ENCODE results near the gene SMPDL3A.
A peak's percentile ranks its signal among the peaks of the same experiment; 100 is the strongest.

SMPDL3A gene

DNA sequence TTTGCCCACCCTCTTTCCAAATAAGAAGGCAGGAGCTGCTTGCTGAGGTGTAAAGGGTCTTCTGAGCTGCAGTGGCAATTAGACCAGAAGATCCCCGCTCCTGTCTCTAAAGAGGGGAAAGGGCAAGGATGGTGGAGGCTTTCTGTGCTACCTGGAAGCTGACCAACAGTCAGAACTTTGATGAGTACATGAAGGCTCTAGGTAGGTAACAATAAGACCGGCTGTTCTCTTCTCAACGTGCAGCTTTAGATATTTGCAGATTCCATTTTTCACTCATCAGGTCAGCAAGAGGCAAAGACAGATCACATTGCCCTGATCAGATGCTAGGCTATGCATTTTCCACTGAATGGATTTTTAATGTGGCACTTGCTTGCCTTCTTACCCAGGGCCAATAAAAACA lies 9.4 kb upstream of the SMPDL3A start, which contains the start of gene FABP7:
FABP7 (plus strand) TSS at position 50 of the 400 bp plus-strand sequence; CDS start at position 129, 79 bp downstream.
- H3K27ac Mint-ChIP-seq = peak within 1 kb of the TSS; percentile 60
- no peaks in the 10 kb centered on the region for H3K36me3 Mint-ChIP-seq (ENCODE audit: low read depth)
- peaks cover 30% of the 10 kb centered on the region for H3K4me1 Mint-ChIP-seq
- DNase-seq = no peak
- peak within 1 kb of the TSS; percentile 64 for H3K4me3 Mint-ChIP-seq
- TF ChIP-seq, protein P1, sequence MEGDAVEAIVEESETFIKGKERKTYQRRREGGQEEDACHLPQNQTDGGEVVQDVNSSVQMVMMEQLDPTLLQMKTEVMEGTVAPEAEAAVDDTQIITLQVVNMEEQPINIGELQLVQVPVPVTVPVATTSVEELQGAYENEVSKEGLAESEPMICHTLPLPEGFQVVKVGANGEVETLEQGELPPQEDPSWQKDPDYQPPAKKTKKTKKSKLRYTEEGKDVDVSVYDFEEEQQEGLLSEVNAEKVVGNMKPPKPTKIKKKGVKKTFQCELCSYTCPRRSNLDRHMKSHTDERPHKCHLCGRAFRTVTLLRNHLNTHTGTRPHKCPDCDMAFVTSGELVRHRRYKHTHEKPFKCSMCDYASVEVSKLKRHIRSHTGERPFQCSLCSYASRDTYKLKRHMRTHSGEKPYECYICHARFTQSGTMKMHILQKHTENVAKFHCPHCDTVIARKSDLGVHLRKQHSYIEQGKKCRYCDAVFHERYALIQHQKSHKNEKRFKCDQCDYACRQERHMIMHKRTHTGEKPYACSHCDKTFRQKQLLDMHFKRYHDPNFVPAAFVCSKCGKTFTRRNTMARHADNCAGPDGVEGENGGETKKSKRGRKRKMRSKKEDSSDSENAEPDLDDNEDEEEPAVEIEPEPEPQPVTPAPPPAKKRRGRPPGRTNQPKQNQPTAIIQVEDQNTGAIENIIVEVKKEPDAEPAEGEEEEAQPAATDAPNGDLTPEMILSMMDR (IDR thresholded peaks at IDR 0.05) = no peak
- no peaks in the 10 kb centered on the region for H3K9me3 Mint-ChIP-seq
- peaks cover 10% of the 10 kb centered on the region for H3K27me3 Mint-ChIP-seq (ENCODE audit: low read depth, poor library complexity)

- no peaks in the 10 kb centered on the region for H3K36me3 Mint-ChIP-seq (ENCODE audit: low read depth)
- no peaks in the 10 kb centered on the region for H3K9me3 Mint-ChIP-seq
- TF ChIP-seq, protein P1 (IDR thresholded peaks at IDR 0.05) = no peak
- H3K27me3 Mint-ChIP-seq (ENCODE audit: low read depth, poor library complexity) = peaks cover 10% of the 10 kb centered on the region
- no peak overlapping the region for H3K27ac Mint-ChIP-seq
- peak overlapping the region; percentile 64 for H3K4me3 Mint-ChIP-seq
- DNase-seq = no peak
- peaks cover 30% of the 10 kb centered on the region for H3K4me1 Mint-ChIP-seq
Observed at GRCh38 chr6:122780114-122780513, 8.9 kb upstream of the SMPDL3A start.

DNA sequence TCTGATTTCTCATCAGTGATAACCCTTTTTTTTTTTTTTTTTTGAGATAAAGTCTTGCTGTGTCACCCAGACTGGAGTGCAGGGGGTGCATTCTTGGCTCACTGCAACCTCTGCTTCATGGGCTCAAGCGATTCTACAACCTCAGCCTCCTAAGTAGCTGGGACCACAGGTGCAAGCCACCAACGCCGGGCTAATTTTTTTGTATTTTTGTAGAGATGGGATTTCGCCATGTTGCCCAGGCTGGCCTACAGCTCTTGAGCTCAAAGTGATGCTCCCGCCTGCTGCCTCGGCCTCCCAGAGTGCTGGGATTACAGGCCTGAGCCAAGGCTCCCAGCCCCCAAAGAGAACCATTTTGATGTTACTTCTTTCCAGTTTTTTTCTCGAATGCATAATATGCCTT lies 7.3 kb upstream of the SMPDL3A start:
- DNase-seq = no peak
- H3K4me1 Mint-ChIP-seq = peaks cover 30% of the 10 kb centered on the region
- peaks cover 20% of the 10 kb centered on the region for H3K27me3 Mint-ChIP-seq (ENCODE audit: low read depth, poor library complexity)
- H3K27ac Mint-ChIP-seq = no peak overlapping the region
- no peak overlapping the region for H3K4me3 Mint-ChIP-seq
- no peaks in the 10 kb centered on the region for H3K36me3 Mint-ChIP-seq (ENCODE audit: low read depth)
- H3K9me3 Mint-ChIP-seq = no peaks in the 10 kb centered on the region
- TF ChIP-seq, protein P1 (IDR thresholded peaks at IDR 0.05) = no peak

DNA sequence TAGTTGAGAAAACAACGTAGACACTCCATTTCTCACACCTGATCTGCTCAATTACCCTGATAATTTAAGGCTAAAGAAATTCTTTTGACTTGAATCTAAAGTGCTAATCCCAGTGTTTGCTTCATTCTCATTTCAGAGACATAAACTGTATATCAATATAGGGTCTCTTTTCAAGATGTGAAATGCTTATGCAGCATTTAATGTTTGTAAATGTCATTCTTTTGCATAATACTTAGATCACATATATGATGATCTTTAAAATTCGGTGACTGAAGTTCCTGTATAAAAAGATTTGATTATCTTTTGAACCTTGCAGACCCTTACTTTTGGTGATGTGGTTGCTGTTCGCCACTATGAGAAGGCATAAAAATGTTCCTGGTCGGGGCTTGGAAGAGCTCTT lies 5.7 kb upstream of the SMPDL3A start:
- DNase-seq = no peak
- peaks cover 26% of the 10 kb centered on the region for H3K27me3 Mint-ChIP-seq (ENCODE audit: low read depth, poor library complexity)
- no peaks in the 10 kb centered on the region for H3K36me3 Mint-ChIP-seq (ENCODE audit: low read depth)
- H3K4me3 Mint-ChIP-seq = no peak overlapping the region
- H3K4me1 Mint-ChIP-seq = peaks cover 34% of the 10 kb centered on the region
- H3K9me3 Mint-ChIP-seq = no peaks in the 10 kb centered on the region
- TF ChIP-seq, protein P1 (IDR thresholded peaks at IDR 0.05) = no peak
- no peak overlapping the region for H3K27ac Mint-ChIP-seq

DNA sequence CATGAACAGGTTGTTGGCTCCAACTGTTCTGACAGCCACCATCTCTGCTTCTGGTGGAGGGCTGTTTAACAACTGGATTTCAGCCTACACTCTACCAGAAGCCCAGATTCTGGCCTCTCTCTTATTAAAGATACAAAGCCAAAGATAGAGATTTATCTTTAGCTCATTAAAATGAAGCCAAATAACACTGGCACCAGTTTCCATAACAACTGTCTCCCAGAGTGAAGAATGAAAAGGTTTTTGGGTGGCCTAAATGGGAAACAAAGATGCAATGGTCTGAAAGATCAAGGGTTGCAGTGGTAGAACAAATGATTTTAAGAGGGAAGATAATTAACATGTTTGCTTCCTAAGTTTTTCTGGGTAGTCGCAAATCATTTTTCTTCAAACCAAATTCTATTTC lies 3.2 kb upstream of the SMPDL3A start:
- TF ChIP-seq, protein P1 (IDR thresholded peaks at IDR 0.05) = no peak
- Mint-ChIP-seq H3K9me3 (no peaks in the 10 kb centered on the region), H3K4me1 (peaks cover 34% of the 10 kb centered on the region), H3K27ac (no peak overlapping the region), H3K4me3 (no peak overlapping the region), H3K36me3 (ENCODE audit: low read depth) (no peaks in the 10 kb centered on the region), H3K27me3 (ENCODE audit: low read depth, poor library complexity) (peaks cover 26% of the 10 kb centered on the region)
- no peak for DNase-seq

GRCh38 chr6:122787721-122788120 lies 1.3 kb upstream of the SMPDL3A start:
- peaks cover 19% of the 10 kb centered on the region for H3K27me3 Mint-ChIP-seq (ENCODE audit: low read depth, poor library complexity)
- no peak overlapping the region for H3K4me3 Mint-ChIP-seq
- DNase-seq = no peak
- TF ChIP-seq, protein P1 (IDR thresholded peaks at IDR 0.05) = no peak
- H3K9me3 Mint-ChIP-seq = no peaks in the 10 kb centered on the region
- H3K4me1 Mint-ChIP-seq = peaks cover 37% of the 10 kb centered on the region
- no peaks in the 10 kb centered on the region for H3K36me3 Mint-ChIP-seq (ENCODE audit: low read depth)
- no peak overlapping the region for H3K27ac Mint-ChIP-seq

All from nephron progenitor cell (in vitro differentiated cells).